ENCODE results near the gene DENND4A. TPM values are rescaled to one million over a fixed set of nuclear protein-coding genes. Genes with fewer than 3 reads are reported as not detected.

Gene DENND4A
- total RNA-seq, 1 experiment from 2014 or later, result 12.7 TPM

GRCh38 chr15:65632780-65633375, 159.2 kb downstream of the DENND4A start:
- intact Hi-C loops (cut with micrococcal nuclease; ENCODE audit: unreplicated experiment), result no loop called here
- Mint-ChIP-seq H3K4me1 (ENCODE audit: low read depth, unreplicated experiment) (no peaks in the 10 kb centered on the region), H3K27me3 (ENCODE audit: insufficient read depth, unreplicated experiment) (no peaks in the 10 kb centered on the region), H3K36me3 (ENCODE audit: insufficient read depth, unreplicated experiment) (peaks cover 9% of the 10 kb centered on the region), H3K27ac (ENCODE audit: unreplicated experiment) (no peak overlapping the region), H3K4me3 (ENCODE audit: unreplicated experiment) (no peak overlapping the region), H3K9me3 (ENCODE audit: unreplicated experiment) (no peaks in the 10 kb centered on the region)
- TF ChIP-seq CTCF (IDR thresholded peaks at IDR 0.05; ENCODE audit: insufficient read depth in 1 of 2, low read depth in 1 of 2, low read length in 1 of 2, severe bottlenecking in 1 of 2, unreplicated experiment in 1 of 2), result no peak
- no peaks in the 10 kb centered on the region for H3K9me3 ChIP-seq
- no peak overlapping the region for H3K4me3 ChIP-seq (ENCODE audit: low read depth, low read length)
- no peaks in the 10 kb centered on the region for H3K36me3 ChIP-seq (ENCODE audit: control insufficient read depth, insufficient read depth, low read length)
- DNase-seq, result no peak
- ChIA-PET CTCF (no interaction called here), POLR2A (no interaction called here)
- no TSS peak for BruUV-seq (replicated peaks)
- H3K4me1 ChIP-seq, result 0 out of 2 replicates have a peak, but pooled peaks cover 7% of the 10 kb centered on the region
- no peaks in the 10 kb centered on the region for H3K27me3 ChIP-seq (replicated peaks; ENCODE audit: control insufficient read depth, insufficient read depth, low read length)

GRCh38 chr15:65631503-65631902, 160.6 kb downstream of the DENND4A start:
- no peak for DNase-seq
- no peaks in the 10 kb centered on the region for H3K9me3 ChIP-seq
- Mint-ChIP-seq H3K4me3 (ENCODE audit: unreplicated experiment) (no peak overlapping the region), H3K4me1 (ENCODE audit: low read depth, unreplicated experiment) (no peaks in the 10 kb centered on the region), H3K27me3 (ENCODE audit: insufficient read depth, unreplicated experiment) (no peaks in the 10 kb centered on the region), H3K9me3 (ENCODE audit: unreplicated experiment) (no peaks in the 10 kb centered on the region), H3K36me3 (ENCODE audit: insufficient read depth, unreplicated experiment) (no peaks in the 10 kb centered on the region), H3K27ac (ENCODE audit: unreplicated experiment) (no peak overlapping the region)
- no TSS peak for BruUV-seq (replicated peaks)
- intact Hi-C loops (cut with micrococcal nuclease; ENCODE audit: unreplicated experiment), result no loop called here
- no peak for TF ChIP-seq CTCF (IDR thresholded peaks at IDR 0.05; ENCODE audit: insufficient read depth in 1 of 2, low read depth in 1 of 2, low read length in 1 of 2, severe bottlenecking in 1 of 2, unreplicated experiment in 1 of 2)
- H3K27me3 ChIP-seq (replicated peaks; ENCODE audit: control insufficient read depth, insufficient read depth, low read length), result no peaks in the 10 kb centered on the region
- H3K36me3 ChIP-seq (ENCODE audit: control insufficient read depth, insufficient read depth, low read length), result no peaks in the 10 kb centered on the region
- POLR2A ChIA-PET, result no interaction called here
- H3K4me3 ChIP-seq (ENCODE audit: low read depth, low read length), result no peak overlapping the region
- H3K4me1 ChIP-seq, result 0 out of 2 replicates have a peak, but pooled peaks cover 7% of the 10 kb centered on the region
- CTCF ChIA-PET, result no interaction called here

- Histone ChIP-seq H3K4me1 (0 out of 2 replicates have a peak, but pooled peaks cover 7% of the 10 kb centered on the region), H3K27me3 (replicated peaks; ENCODE audit: control insufficient read depth, insufficient read depth, low read length) (no peaks in the 10 kb centered on the region), H3K36me3 (ENCODE audit: control insufficient read depth, insufficient read depth, low read length) (no peaks in the 10 kb centered on the region), H3K9me3 (no peaks in the 10 kb centered on the region), H3K4me3 (ENCODE audit: low read depth, low read length) (no peak overlapping the region)
- Mint-ChIP-seq H3K36me3 (ENCODE audit: insufficient read depth, unreplicated experiment) (no peaks in the 10 kb centered on the region), H3K27ac (ENCODE audit: unreplicated experiment) (no peak overlapping the region), H3K4me3 (ENCODE audit: unreplicated experiment) (no peak overlapping the region), H3K9me3 (ENCODE audit: unreplicated experiment) (no peaks in the 10 kb centered on the region), H3K4me1 (ENCODE audit: low read depth, unreplicated experiment) (no peaks in the 10 kb centered on the region), H3K27me3 (ENCODE audit: insufficient read depth, unreplicated experiment) (no peaks in the 10 kb centered on the region)
- no peak for TF ChIP-seq CTCF (IDR thresholded peaks at IDR 0.05; ENCODE audit: insufficient read depth in 1 of 2, low read depth in 1 of 2, low read length in 1 of 2, severe bottlenecking in 1 of 2, unreplicated experiment in 1 of 2)
- ChIA-PET POLR2A (no interaction called here), CTCF (no interaction called here)
- no TSS peak for BruUV-seq (replicated peaks)
- intact Hi-C loops (cut with micrococcal nuclease; ENCODE audit: unreplicated experiment), result no loop called here
- no peak for DNase-seq
Observed at GRCh38 chr15:65630760-65631159, 161.3 kb downstream of the DENND4A start.

Measured in Caco-2 (cell line).